Globus pallidus (tissue), 1 donor: ENCODE measurements around the gene EFNA4.
"Not testable (repeated sequence)": the region's sequence is repeated elsewhere in the genome, so short reads cannot be mapped to it uniquely, and the experiment has no call there.

Experiments
- DNase-seq: peaks from one replicate; pipeline ENCODE4 v3.0.0-alpha.2; 2015; ENCODE audit warnings: low spot score

Gene EFNA4

GRCh38 chr1:155086856-155087535 is 23.5 kb downstream of the EFNA4 start:
- no peak for DNase-seq

DNA sequence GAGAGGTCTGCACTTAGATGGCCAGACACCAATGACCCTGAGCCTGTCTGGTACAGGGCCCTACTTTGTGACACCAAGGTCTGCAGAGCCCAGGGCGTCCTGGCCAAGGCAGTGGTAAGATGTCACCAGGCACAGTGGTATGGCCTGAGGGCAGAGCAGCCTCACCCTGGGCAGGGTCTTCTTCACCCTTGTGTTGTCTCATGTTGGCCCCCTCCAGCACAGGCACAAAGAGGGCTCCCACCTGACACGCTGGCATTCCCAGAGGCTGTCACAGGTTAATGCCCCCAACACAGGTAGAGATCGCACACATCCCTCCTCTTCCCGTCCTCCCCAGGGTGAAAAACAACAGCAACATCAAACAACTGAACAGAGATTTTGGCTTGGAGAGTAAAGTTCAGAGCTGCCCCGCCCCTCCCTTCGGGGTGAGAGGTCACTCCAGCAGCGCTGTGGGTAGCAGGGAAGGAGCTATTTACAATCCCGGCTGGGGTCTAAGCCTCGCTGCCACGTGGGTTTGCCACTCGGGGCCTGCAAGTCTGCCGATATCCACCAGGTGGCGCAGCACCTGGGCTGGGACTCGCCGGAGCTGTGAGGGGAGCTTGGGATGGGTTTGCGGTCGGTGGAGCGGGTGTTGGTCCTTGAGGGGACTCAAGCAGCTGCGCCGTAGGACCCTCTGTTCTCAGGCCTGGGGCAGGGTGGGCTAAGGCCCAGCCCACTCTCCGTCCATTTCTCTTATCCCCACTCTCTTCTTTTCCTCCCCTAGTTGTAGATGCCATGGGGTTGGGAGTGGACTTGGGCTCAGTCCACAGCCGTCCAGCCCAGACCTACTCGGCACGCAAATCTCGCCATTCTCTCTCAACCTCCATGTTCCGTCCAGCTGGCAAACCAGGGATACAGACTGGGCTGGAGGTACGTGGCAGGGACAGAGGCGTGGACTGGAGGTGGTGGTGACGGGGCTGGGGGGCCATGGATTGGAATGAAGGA is 27.8 kb downstream of the EFNA4 start:
- DNase-seq, result peak; percentile 73

GRCh38 chr1:155092131-155092530 is 28.6 kb downstream of the EFNA4 start:
- no peak for DNase-seq

DNA sequence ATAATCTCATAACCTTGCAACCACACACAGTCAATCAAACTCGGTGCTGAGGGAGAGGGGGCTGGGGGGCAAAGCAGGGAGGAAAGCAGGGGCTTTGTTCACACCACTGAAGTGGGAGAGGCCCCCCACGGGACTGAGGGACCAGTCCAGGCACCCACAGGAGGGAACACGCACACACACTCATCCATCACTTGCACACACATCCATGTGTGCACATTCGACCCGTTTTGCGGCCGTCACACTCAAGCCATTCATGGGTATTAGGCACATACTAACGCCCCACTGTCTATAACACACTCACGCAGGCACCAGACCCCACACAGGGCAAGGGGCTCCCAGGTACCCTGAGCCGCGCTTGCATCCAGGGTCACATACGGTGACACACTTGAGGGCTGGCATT is 29.1 kb downstream of the EFNA4 start:
- no peak for DNase-seq

DNA sequence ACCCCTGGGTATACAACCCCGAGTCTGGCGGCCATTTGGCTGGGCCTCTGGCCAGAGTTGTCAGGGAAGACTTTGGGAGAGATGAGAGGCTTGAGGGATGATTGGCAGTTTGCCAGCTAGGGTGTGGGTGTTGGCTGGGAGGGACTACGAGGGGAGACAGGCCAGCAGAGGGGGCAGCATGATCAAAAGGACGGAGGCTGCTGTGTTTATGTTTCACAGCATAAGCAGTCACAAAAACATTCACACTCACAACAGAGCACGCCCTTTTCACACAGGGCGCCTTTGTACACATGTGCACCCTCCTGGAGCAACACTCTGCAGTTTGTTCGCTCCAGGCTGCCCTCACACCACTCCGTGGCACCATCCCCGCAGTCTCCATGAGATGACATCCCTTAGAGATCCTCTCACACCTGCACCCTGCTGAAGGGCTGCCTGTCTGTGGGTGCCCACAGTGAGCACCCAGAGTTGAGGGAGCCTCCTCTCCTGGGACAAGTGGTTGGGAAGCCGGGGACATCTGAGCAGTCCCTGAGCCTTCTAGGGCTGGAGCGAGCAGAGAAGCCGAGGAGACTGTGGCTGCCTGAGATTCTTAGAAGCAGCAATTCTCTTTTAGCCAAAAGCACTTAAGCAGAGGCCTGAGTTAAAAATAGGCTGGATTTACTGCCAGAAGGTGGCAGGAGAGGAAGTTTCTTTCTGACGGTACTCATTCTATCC is 30.5 kb downstream of the EFNA4 start:
- peak; percentile 74 for DNase-seq

GRCh38 chr1:155094622-155094948 is 31.0 kb downstream of the EFNA4 start:
- no peak for DNase-seq

GRCh38 chr1:155099331-155099730 is 35.8 kb downstream of the EFNA4 start:
- no peak for DNase-seq

DNA sequence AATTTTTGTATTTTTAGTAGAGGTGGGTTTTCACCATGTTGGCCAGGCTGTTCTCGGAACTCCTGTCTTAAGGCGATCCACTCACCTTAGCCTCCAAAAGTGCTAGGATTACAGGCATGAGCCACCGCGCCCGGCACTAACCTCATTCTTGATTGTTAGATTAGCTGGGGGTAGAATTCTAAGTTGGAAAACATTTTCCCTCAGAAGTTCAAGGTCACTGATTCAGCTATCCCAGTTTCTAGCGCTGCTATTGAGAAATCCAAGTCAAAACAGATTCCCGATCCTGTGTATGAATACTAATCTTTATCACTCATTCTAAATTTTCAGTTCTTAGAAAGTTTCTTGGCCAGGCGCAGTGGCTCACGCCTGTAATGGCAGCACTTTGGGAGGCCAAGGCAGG is 39.8 kb downstream of the EFNA4 start:
- DNase-seq, result no peak

DNA sequence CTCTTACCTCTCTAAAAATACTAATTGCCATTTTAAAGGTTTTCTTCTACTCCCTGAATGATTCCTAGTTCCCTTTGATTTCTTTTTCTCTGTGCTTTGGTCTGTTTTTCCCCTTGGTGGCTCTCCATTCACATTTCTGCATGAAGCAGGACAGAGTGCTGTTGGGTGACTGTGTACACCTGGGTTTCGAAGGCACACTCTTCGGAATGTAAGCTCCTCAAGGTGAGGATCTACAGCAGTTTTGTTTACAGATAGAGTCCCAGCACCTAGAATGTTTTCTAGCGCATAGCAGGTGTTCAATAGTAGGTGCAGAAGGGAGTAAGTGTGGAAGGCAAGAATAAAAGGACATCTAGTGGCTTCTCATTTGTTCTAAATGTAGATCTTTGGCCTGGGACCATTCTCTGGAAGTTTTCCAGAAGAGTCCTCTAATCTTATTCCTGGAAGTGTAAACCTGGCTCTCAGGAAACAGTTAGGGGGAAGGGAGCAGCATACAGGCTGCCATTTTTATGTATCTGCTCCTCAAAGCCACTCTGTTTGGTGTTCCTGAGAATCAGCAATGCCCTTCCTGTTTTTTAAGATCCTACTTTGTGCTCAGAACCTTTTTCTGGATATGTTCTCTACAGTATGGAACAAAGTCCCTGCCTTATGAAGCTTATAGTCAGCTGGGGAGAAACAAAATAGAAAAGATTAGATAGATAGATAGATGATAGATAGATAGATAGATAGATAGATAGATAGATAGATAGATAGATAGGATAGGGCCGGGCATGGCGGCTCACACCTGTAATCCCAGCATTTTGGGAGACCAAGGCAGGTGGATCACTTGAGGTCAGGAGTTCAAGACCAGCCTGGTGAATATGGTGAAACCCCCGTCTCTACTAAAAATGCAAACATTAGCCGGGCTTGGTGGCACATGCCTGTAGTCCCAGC is 41.3 kb downstream of the EFNA4 start:
- DNase-seq, result no peak

DNA sequence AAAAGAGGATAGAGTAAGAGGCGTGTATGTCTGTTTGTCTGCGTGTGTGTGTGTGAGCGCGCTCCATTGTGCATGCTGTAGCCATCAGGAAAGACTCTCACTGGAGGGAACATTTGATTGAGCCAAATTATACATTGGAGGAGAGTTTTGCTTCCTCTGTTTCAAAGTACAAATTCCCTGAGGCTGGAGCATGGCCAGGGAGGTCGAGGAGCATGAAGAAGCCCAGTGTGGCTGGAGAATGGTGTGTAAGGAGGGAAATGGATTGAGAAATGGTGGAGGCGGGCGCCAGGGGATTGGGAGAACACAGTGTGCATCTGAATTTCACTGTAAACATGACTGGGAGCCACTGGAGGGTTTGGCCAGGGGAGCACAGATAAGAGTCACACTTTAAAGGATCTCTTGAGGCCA is 42.1 kb downstream of the EFNA4 start:
- DNase-seq, result no peak

- no peak for DNase-seq
Observed at GRCh38 chr1:155106862-155107261, 43.3 kb downstream of the EFNA4 start.

DNA sequence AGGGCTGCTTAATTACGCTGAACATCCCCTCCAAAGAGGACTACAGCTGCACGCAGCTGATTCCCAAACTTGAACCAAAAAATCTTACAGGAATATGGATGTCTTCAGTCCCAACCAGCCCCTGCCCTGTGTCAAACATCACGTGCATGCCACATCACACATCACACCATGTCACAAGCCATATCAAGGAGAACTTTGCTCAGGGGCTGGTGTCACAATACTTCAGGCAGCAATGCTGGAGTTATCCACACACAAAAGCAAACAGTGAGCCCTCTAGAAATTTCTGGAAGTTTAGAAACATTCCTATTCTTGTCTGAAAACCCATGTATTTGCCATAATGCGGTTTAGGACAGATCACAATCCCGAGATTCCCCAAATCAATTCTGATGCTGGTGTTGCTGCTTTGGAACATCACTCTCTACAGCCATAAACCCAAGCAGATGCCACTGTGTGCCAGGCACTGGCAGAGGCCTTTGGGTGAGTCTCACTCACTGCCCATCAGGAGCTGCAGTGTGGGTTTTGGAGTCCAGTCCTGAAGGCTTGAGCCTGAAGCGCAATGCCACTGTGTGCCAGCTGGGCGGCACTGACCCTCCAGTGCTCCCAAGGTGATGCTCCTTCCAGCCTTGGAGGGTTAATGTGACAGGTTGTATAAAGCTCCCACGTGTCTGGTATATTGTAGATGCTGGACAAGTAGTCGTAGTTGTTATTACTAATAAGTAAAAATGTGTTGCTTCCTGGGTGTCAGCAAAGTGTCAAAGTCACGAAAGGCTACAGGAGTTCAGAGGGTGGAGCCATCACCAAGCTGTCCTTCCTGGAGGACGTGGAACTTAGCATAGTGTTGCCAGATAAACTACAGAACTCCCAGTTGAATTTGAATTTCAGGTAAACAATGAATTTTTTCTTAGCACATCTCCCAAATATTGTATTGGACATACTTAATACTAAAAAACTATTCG is 44.0 kb downstream of the EFNA4 start:
- DNase-seq, result no peak

DNA sequence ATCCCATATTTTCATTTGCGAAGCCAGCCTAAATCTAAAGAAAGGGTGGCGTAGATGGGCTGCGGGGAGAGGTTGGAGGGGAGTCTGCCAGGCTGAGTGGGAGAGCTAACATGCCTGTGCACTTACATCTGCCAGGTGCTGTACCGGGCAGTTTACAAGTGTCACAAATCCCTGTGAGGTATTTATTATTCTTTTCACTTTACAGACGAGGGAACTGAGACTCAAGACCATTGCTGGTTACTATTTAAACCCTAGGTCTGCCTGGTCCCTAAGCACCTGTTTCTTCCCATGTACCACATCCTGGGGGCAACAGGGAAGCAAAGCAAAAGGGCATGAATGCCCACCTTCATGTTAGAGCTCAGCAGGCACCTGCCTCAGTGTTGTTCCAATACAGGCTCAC is 44.8 kb downstream of the EFNA4 start:
- no peak for DNase-seq

DNA sequence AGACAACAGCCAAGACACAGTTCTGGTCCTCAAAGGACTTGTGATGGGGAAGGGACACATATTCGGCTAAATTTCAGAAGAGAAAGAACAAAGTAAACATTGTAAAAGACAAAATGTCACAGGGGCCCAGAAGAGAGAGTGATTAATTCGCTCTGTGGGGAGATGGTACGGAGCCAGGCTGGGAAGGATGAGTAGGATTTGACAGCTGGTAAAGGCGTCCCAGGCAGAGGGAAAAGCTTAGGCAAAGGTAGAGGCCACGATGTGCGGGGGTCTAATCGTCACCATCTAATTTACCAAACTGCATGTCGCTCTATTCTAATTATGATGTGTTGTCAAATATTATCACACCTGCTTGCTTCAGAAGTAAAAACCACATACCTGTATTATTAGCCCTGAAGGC is 46.8 kb downstream of the EFNA4 start:
- DNase-seq, result no peak

DNA sequence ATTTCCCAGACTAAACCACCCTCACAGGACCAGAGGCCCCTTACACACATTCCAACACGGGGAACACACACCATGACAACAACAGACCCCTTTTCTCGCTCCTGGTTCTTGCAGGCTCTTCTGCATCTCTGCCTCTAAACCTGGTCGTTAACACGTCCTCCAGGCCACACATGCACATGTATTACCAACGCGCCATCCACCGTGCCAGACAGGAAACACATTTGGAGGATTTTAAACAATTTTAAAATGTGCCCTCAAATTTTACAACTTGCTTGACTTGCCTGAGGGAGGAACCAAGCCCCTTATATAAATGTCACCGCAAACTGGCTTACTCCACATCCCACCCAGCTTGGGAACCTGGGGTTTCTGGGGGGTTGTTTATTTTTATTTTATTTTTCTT is 47.3 kb downstream of the EFNA4 start:
- no peak for DNase-seq

DNA sequence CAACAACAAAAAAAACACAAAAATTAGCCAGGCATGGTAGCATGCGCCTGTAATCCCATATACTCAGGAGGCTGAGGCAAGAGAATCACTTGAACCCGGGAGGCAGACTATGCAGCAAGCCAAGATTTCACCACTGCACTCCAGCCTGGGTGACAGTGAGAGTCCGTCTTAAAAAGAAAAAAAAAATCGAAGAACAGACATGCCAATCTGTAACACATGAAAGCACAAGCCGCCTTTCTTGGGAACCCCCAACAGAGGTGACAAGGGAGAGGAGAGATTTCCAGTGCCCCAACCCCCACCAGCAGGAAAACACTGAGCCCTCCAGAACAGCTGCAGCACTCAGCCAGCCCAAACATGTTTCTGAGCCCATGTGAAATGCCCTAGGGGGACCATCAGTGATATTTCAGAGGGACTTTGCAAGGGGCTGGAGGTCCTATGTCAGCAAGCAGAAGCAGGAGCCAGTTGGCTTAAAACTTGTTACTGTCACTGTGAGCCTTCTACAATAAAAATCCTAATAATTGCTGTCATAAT is 50.0 kb downstream of the EFNA4 start:
- DNase-seq, result no peak

- no peak for DNase-seq
Observed at GRCh38 chr1:155116113-155116764, 52.7 kb downstream of the EFNA4 start.

DNA sequence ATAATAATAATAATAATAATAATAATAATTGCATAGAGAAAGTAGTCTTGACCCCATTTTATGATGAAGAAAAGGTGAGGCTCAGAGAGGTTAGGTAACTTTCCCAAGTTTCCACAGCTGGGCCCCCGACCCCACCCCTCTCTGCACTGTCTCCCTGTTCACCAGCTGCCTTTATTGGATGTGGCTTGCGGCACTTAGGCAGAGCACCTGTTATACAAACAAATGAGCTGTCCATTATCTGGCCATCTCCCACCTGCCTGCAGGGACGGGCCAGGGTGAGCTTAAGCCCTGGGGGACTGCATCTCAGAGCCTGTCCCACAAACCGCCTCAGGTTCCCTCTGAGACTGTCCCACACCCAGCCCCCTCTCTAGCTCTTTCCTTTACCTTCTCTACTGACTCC is 54.1 kb downstream of the EFNA4 start:
- DNase-seq, result no peak

DNA sequence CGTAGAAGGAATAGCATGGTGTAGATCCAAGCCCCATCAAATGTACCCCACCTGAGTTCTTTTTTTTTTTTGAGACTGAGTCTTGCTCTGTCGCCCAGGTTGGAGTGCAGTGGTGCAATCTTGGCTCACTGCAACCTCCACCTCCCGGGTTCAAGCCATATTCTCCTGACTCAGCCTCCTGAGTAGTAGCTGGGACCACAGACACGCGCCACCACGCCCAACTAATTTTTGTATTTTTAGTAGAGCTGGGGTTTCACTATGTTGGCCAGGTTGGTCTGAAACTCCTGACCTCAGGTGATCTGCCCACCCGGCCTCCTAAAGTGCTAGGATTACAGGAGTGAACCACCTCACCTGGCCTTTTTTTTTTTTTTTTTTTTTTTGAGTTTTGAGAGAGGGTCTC is 54.5 kb downstream of the EFNA4 start:
- DNase-seq, result not testable (repeated sequence)
